ENCODE data around the gene IKZF3.
A peak's percentile ranks its signal among the peaks of the same experiment; 100 is the strongest.

IKZF3 gene

GRCh38 chr17:39754161-39754957 lies 109.8 kb downstream of the IKZF3 start:
- Histone ChIP-seq H3K4me3 (ENCODE audit: low read depth, low read length) (peak overlapping the region; percentile 81), H3K27me3 (ENCODE audit: insufficient read depth, low read depth, severe bottlenecking) (no peaks in the 10 kb centered on the region), H3K36me3 (no peaks in the 10 kb centered on the region), H3K9me3 (ENCODE audit: severe bottlenecking) (peaks cover 4% of the 10 kb centered on the region), H3K27ac (peak overlapping the region; percentile 81)
- DNase-seq = peak; percentile 94
- TF ChIP-seq CTCF (IDR thresholded peaks at IDR 0.05; ENCODE audit: low read depth, low read length) = peak; percentile 97

- no peak for DNase-seq
- Histone ChIP-seq H3K27ac (peak overlapping the region; percentile 81), H3K27me3 (ENCODE audit: insufficient read depth, low read depth, severe bottlenecking) (no peaks in the 10 kb centered on the region), H3K9me3 (ENCODE audit: severe bottlenecking) (peaks cover 4% of the 10 kb centered on the region), H3K4me3 (ENCODE audit: low read depth, low read length) (peak overlapping the region; percentile 81), H3K36me3 (no peaks in the 10 kb centered on the region)
- TF ChIP-seq CTCF (IDR thresholded peaks at IDR 0.05; ENCODE audit: low read depth, low read length) = 0 out of 2 replicates have a peak, but pooled peaks have one; percentile 29
Measured at GRCh38 chr17:39753514-39754160, 110.5 kb downstream of the IKZF3 start.

GRCh38 chr17:39752241-39752881 lies 111.8 kb downstream of the IKZF3 start:
- Histone ChIP-seq H3K27ac (no peak overlapping the region), H3K9me3 (ENCODE audit: severe bottlenecking) (peaks cover 4% of the 10 kb centered on the region), H3K27me3 (ENCODE audit: insufficient read depth, low read depth, severe bottlenecking) (no peaks in the 10 kb centered on the region), H3K4me3 (ENCODE audit: low read depth, low read length) (no peak overlapping the region), H3K36me3 (no peaks in the 10 kb centered on the region)
- no peak for DNase-seq
- no peak for TF ChIP-seq CTCF (IDR thresholded peaks at IDR 0.05; ENCODE audit: low read depth, low read length)

- no peak for TF ChIP-seq CTCF (IDR thresholded peaks at IDR 0.05; ENCODE audit: low read depth, low read length)
Measured at GRCh38 chr17:39751637-39752036, 112.5 kb downstream of the IKZF3 start.

GRCh38 chr17:39751016-39751543 lies 113.0 kb downstream of the IKZF3 start:
- no peak for DNase-seq
- no peaks in the 10 kb centered on the region for H3K36me3 ChIP-seq
- TF ChIP-seq CTCF (IDR thresholded peaks at IDR 0.05; ENCODE audit: low read depth, low read length) = 0 out of 2 replicates have a peak, but pooled peaks have one; percentile 16
- H3K4me3 ChIP-seq (ENCODE audit: low read depth, low read length) = no peak overlapping the region
- peaks cover 4% of the 10 kb centered on the region for H3K9me3 ChIP-seq (ENCODE audit: severe bottlenecking)
- no peak overlapping the region for H3K27ac ChIP-seq
- H3K27me3 ChIP-seq (ENCODE audit: insufficient read depth, low read depth, severe bottlenecking) = no peaks in the 10 kb centered on the region

More at GRCh38 chr17:39751637-39752036, 112.5 kb downstream of the IKZF3 start:
- Histone ChIP-seq H3K36me3 (no peaks in the 10 kb centered on the region), H3K27ac (no peak overlapping the region), H3K9me3 (ENCODE audit: severe bottlenecking) (peaks cover 4% of the 10 kb centered on the region), H3K27me3 (ENCODE audit: insufficient read depth, low read depth, severe bottlenecking) (no peaks in the 10 kb centered on the region), H3K4me3 (ENCODE audit: low read depth, low read length) (no peak overlapping the region)
- DNase-seq = no peak
